ENCODE measurements around the gene KLHDC10.

DNA sequence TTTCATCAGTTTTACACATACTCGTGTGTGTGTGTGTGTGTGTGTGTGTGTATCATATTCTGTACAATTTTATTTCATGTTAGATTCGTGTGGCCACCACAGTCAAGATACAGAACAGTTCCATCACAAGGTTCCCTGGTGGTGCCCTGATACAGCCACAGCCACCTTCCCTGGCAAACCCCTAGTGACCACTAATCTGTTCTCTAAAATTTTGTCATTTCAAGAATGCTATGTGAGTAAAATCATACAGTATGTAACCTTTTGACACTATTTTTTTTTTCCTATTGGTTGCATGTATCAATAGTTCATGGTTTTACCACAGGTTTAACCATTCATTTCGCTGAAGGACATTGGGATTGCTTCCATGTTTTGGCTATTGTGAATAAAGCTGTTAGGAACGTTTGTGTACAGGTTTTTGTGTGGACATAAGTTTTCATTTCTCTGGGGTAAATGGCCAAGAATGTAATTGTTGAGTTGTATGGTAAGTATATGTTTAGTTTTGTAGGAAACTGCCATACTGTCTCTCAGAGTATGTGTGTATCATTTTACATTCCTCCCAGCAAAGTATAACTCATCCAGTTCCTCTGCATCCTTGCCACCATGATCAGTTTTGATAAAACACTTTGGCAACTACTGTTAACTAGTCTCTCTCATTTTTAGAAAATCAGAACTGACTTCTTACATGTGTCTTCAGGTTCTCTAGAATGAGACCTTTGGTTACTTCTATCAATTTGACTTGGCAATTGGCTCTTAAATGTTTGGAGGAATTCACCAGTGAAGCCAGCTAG lies 20.6 kb downstream of the KLHDC10 start:
- TF ChIP-seq, protein P1, sequence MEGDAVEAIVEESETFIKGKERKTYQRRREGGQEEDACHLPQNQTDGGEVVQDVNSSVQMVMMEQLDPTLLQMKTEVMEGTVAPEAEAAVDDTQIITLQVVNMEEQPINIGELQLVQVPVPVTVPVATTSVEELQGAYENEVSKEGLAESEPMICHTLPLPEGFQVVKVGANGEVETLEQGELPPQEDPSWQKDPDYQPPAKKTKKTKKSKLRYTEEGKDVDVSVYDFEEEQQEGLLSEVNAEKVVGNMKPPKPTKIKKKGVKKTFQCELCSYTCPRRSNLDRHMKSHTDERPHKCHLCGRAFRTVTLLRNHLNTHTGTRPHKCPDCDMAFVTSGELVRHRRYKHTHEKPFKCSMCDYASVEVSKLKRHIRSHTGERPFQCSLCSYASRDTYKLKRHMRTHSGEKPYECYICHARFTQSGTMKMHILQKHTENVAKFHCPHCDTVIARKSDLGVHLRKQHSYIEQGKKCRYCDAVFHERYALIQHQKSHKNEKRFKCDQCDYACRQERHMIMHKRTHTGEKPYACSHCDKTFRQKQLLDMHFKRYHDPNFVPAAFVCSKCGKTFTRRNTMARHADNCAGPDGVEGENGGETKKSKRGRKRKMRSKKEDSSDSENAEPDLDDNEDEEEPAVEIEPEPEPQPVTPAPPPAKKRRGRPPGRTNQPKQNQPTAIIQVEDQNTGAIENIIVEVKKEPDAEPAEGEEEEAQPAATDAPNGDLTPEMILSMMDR (conservative IDR thresholded peaks at IDR 0.05; ENCODE audit: low read depth, low read length): no peak
- no peak for TF ChIP-seq EZH2 (IDR thresholded peaks at IDR 0.05; ENCODE audit: borderline replicate concordance, low read depth, low read length, poor library complexity, severe bottlenecking)
